HCT116 (cell line): ENCODE data around the gene ACTC1.

Source experiments
- CEBPB ChIP-seq: IDR thresholded peaks from 2 replicates; pipeline ENCODE4 v1.6.1; 2012; ENCODE audit warnings: low read depth
- CTCF ChIP-seq, 3 experiments: fragments of 200-600 bp in 1 of 3; sonication (generic) in 1 of 3; IDR thresholded peaks in 2 of 3; conservative IDR thresholded peaks in 1 of 3; 2 replicates each; pipeline ENCODE4 v1.5.1; 2012 to 2017; ENCODE audit warnings: low read depth in 2 of 3, low read length in 2 of 3, antibody characterized with exemption in 1 of 3, borderline replicate concordance in 1 of 3, control low read depth in 1 of 3, mild to moderate bottlenecking in 1 of 3, mixed read lengths in 1 of 3, mixed run types in 1 of 3, moderate library complexity in 1 of 3; ENCODE audit not compliant: insufficient read depth in 1 of 3
- EGR1 ChIP-seq: IDR thresholded peaks from 2 replicates; pipeline ENCODE4 v1.6.1; 2012; ENCODE audit warnings: low read depth
- ELF1 ChIP-seq: IDR thresholded peaks from 2 replicates; pipeline ENCODE4 v1.6.1; 2012; ENCODE audit warnings: low read depth, borderline replicate concordance
- EZH2phosphoT487 ChIP-seq: fragments of 200-600 bp; IDR thresholded peaks from 2 replicates; pipeline ENCODE4 v1.6.1; 2018; ENCODE audit warnings: antibody characterized with exemption, borderline replicate concordance
- JUND ChIP-seq: IDR thresholded peaks from 2 replicates; pipeline ENCODE4 v1.6.1; 2012
- MAX ChIP-seq: IDR thresholded peaks from 2 replicates; pipeline ENCODE4 v1.6.1; 2012
- POLR2A ChIP-seq: IDR thresholded peaks from 2 replicates; pipeline ENCODE4 v1.7.0; 2011; ENCODE audit warnings: borderline replicate concordance; ENCODE audit not compliant: insufficient read depth, insufficient read length; ENCODE audit errors: extremely low read depth
- RAD21 ChIP-seq: IDR thresholded peaks from 2 replicates; pipeline ENCODE4 v1.6.1; 2012; ENCODE audit warnings: low read depth, mild to moderate bottlenecking
- REST ChIP-seq: IDR thresholded peaks from 2 replicates; pipeline ENCODE4 v1.6.1; 2012; ENCODE audit warnings: low read depth
- SIN3A ChIP-seq: IDR thresholded peaks from 2 replicates; pipeline ENCODE4 v1.6.1; 2012; ENCODE audit warnings: low read depth
- TCF7L2 ChIP-seq: IDR thresholded peaks from 2 replicates; pipeline ENCODE4 v1.7.0; 2011; ENCODE audit warnings: borderline replicate concordance, inconsistent platforms; ENCODE audit not compliant: insufficient read depth, insufficient read length; ENCODE audit errors: extremely low read depth

- TF ChIP-seq CTCF (IDR thresholded peaks at IDR 0.05 in 2 of 3, conservative IDR thresholded peaks at IDR 0.05 in 1 of 3; ENCODE audit: borderline replicate concordance in 1 of 3, insufficient read depth in 1 of 3, low read depth in 2 of 3, low read length in 2 of 3), result no peak
- no peak for TF ChIP-seq JUND
- TF ChIP-seq POLR2A, result no peak
- no peak for TF ChIP-seq REST
- no peak for TF ChIP-seq EZH2phosphoT487
- TF ChIP-seq MAX, result no peak
- no peak for TF ChIP-seq CEBPB
- no peak for TF ChIP-seq RAD21
- TF ChIP-seq SIN3A, result no peak
- TF ChIP-seq TCF7L2, result no peak
- TF ChIP-seq EGR1, result no peak
- no peak for TF ChIP-seq ELF1
Measured at GRCh38 chr15:34769711-34770110, 25.6 kb downstream of the ACTC1 start.
